ENCODE data around the gene EXOC3. TPM values are rescaled to one million over a fixed set of nuclear protein-coding genes. Genes with fewer than 3 reads are reported as not detected.

EXOC3 gene
- total RNA-seq, 1 donor from 2014 or later: 64.6 TPM

GRCh38 chr5:429453-430188 is 13.4 kb upstream of the EXOC3 start:
- Mint-ChIP-seq H3K9me3 (peaks cover 6% of the 10 kb centered on the region), H3K27ac (no peak overlapping the region)
- TF ChIP-seq, protein P1, sequence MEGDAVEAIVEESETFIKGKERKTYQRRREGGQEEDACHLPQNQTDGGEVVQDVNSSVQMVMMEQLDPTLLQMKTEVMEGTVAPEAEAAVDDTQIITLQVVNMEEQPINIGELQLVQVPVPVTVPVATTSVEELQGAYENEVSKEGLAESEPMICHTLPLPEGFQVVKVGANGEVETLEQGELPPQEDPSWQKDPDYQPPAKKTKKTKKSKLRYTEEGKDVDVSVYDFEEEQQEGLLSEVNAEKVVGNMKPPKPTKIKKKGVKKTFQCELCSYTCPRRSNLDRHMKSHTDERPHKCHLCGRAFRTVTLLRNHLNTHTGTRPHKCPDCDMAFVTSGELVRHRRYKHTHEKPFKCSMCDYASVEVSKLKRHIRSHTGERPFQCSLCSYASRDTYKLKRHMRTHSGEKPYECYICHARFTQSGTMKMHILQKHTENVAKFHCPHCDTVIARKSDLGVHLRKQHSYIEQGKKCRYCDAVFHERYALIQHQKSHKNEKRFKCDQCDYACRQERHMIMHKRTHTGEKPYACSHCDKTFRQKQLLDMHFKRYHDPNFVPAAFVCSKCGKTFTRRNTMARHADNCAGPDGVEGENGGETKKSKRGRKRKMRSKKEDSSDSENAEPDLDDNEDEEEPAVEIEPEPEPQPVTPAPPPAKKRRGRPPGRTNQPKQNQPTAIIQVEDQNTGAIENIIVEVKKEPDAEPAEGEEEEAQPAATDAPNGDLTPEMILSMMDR (conservative IDR thresholded peaks at IDR 0.05): no peak

DNA sequence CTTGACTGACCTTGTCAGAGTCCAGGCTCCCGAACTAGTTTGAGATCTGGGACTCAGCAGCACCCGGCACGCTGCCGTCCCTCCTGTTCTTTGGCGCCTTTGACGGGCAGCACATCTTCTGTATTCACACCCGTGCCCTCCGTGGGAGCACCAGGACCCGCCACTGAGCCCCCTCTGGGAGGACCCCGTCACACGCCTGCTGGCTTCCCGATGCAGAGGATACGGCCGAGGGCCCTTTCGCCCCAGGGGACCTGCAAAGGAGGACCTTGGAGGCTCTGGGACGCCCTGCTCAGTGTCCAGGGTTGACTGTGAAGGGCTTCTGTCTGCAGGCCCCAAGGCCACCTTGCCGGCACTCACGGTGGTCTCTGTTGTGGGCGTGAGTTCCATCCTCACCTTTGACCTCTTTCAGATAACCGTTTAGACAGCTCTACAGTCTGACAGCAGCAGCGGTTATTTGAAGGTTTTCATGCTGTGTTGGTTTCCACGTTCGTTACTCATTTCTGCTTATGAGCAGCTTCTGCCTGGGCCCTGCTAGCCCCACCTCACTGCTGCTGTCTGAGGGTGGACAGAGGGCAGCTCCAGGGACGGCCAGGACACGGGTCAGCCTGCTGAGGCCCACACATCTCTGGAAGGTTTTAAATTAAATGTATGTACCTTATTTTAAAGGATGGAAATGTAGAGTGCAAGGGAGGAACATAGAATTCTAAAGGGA is 12.6 kb upstream of the EXOC3 start:
- Mint-ChIP-seq H3K27me3 (no peaks in the 10 kb centered on the region), H3K4me3 (no peak overlapping the region), H3K9me3 (peaks cover 6% of the 10 kb centered on the region), H3K4me1 (ENCODE audit: unreplicated experiment) (peaks cover 18% of the 10 kb centered on the region), H3K36me3 (peaks cover 4% of the 10 kb centered on the region), H3K27ac (no peak overlapping the region)
- TF ChIP-seq, protein P1 (conservative IDR thresholded peaks at IDR 0.05): no peak
- DNase-seq (ENCODE audit: extremely low spot score, unreplicated experiment): peak; percentile 64

More at GRCh38 chr5:429453-430188, 13.4 kb upstream of the EXOC3 start:
- H3K36me3 Mint-ChIP-seq: peaks cover 4% of the 10 kb centered on the region
- no peaks in the 10 kb centered on the region for H3K27me3 Mint-ChIP-seq
- peak; percentile 66 for DNase-seq (ENCODE audit: extremely low spot score, unreplicated experiment)
- H3K4me1 Mint-ChIP-seq (ENCODE audit: unreplicated experiment): peaks cover 18% of the 10 kb centered on the region
- no peak overlapping the region for H3K4me3 Mint-ChIP-seq

DNA sequence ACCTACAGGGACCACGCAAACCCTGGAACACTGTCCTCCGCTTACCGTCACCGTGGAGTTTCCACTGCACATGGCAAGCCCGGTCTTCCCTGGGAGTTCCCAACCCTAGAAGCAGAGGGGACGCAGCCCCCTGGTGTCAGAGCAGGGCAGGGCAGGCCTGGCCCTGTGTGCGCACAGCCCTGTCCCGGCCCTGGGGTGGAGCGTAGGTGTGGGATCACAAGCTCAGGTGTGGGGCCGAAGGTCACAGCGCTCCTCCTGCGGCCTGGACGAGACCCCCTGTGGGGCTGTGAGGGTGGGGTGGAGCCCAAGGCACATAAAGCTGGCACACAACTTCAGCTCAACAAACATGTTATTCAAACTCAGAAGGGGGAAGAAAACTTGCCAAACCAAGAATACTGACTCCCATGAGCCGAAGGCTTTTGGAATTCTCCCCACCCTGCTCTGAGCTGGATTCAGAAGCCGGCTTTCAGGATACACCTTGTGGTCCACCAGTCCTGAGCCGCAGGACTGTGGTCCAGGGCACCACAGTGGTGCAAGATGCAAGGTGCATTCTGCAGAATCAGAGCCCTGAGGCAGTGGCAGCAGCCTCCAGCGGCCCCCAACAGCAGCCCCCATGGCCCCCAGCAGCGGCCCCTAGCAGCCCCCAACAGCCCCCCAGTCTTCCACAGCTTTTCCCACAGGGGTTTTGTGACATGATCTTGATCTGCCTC is 11.8 kb upstream of the EXOC3 start:
- peaks cover 4% of the 10 kb centered on the region for H3K36me3 Mint-ChIP-seq
- no peak overlapping the region for H3K4me3 Mint-ChIP-seq
- peaks cover 3% of the 10 kb centered on the region for H3K9me3 Mint-ChIP-seq
- H3K27me3 Mint-ChIP-seq: no peaks in the 10 kb centered on the region
- no peak for DNase-seq (ENCODE audit: extremely low spot score, unreplicated experiment)
- peaks cover 18% of the 10 kb centered on the region for H3K4me1 Mint-ChIP-seq (ENCODE audit: unreplicated experiment)
- no peak overlapping the region for H3K27ac Mint-ChIP-seq
- TF ChIP-seq, protein P1 (conservative IDR thresholded peaks at IDR 0.05): peak; percentile 85

GRCh38 chr5:431711-432050 is 11.3 kb upstream of the EXOC3 start:
- TF ChIP-seq, protein P1 (conservative IDR thresholded peaks at IDR 0.05): no peak
- DNase-seq (ENCODE audit: extremely low spot score, unreplicated experiment): peak; percentile 42
- no peaks in the 10 kb centered on the region for H3K9me3 Mint-ChIP-seq
- H3K27me3 Mint-ChIP-seq: no peaks in the 10 kb centered on the region
- H3K4me1 Mint-ChIP-seq (ENCODE audit: unreplicated experiment): peaks cover 18% of the 10 kb centered on the region
- H3K27ac Mint-ChIP-seq: no peak overlapping the region
- peaks cover 4% of the 10 kb centered on the region for H3K36me3 Mint-ChIP-seq
- no peak overlapping the region for H3K4me3 Mint-ChIP-seq

DNA sequence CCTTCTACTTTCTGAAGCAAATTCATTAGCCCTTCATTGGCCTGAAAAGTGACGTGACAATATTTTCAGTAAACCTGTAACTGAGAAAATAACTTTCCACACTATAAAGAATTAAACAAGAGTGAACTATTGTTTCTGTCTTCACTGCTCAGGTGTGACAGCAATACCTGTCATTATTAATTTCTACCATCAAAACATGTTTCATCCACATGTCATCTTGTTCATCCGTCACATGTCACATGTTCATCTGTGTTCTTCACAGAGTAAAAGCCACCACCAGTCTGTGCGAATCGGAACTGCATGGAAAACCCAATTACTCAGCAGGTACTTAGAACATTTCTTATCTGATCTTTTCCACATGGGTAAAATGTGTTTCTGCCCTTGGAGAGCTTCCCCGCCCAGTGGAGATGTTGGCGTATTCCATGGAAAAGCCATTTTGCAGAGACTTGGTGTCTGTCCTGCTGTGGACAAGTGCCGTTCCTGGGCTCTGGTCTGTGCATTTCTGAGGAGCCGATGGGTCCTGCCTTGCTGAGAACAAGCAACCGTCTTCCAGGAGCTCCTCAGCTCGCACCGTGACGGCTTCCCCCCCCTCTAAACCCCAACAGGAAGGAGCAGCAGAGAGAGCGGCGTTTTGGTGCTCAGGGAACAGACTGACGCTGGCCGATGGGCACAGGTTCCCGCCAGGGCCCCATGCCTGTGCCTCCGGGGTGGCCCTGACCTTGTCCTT is 10.6 kb upstream of the EXOC3 start:
- H3K36me3 Mint-ChIP-seq: peaks cover 4% of the 10 kb centered on the region
- DNase-seq (ENCODE audit: extremely low spot score, unreplicated experiment): peak; percentile 68
- peaks cover 18% of the 10 kb centered on the region for H3K4me1 Mint-ChIP-seq (ENCODE audit: unreplicated experiment)

More for the DNA sequence above, 10.6 kb upstream of the EXOC3 start:
- Mint-ChIP-seq H3K27ac (no peak overlapping the region), H3K9me3 (no peaks in the 10 kb centered on the region), H3K4me3 (no peak overlapping the region), H3K27me3 (no peaks in the 10 kb centered on the region)
- TF ChIP-seq, protein P1 (conservative IDR thresholded peaks at IDR 0.05): no peak
